Measurements from ENCODE around the gene SSU72. TPM values are rescaled to one million over a fixed set of nuclear protein-coding genes. Genes with fewer than 3 reads are reported as not detected.
A peak's percentile ranks its signal among the peaks of the same experiment; 100 is the strongest.

The SSU72 gene
- total and polyA plus RNA-seq, 7 experiments from 2014 or later: 121 to 267 (median 143) TPM

DNA sequence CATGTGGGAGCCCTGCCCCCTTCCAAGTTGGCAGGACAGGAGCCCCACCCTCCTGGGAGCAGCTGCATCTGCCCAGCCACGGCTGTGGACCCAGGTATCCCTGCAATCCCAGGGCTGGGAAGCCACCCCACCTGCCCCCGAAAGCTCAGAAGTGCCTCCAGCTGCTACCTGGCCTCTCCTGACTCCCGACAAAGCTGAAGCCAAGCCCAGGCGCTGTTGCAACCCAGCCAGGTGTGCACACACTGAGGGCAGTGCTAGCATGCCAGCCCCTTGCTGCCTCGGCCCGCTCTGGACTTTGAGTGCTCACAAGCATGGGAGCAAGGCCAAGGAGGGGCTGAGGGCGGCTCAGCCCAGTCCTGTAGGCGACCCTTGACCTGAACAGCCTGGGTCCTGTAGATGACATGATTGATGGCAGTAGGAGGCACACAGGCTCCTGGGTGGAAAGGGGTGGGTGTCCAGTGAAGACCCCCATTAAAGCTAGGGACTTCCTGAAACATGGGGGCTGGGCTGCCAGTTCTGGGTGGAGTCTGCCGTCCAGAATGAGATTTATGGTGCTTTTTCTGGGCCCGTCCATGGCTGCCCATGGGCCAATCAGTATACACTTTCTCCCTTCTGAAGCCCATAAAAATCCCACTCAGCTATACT is 2.8 kb upstream of the SSU72 start:
- peaks cover 11 to 26% (median 20%) of the 10 kb centered on the region in 7 donors for H3K4me1 Mint-ChIP-seq
- CTCF ChIA-PET: no interaction called here
- H3K27ac Mint-ChIP-seq: peak overlapping the region in 2 of 9 donors; percentile 57 to 100
- no peak overlapping the region for H3K4me3 Mint-ChIP-seq
- Histone ChIP-seq H3K9me3 (ENCODE audit: control insufficient read depth in 2 of 3, low read length in 3 of 3) (no peaks in the 10 kb centered on the region), H3K36me3 (ENCODE audit: control insufficient read depth in 2 of 3, insufficient read depth in 3 of 3, low read length in 3 of 3) (peaks cover 0 to 10% (median 0%) of the 10 kb centered on the region in 3 experiments), H3K27me3 (ENCODE audit: control insufficient read depth in 2 of 2, insufficient read depth in 2 of 2, low read length in 2 of 2) (no peaks in the 10 kb centered on the region), H3K4me1 (ENCODE audit: control insufficient read depth in 2 of 2, insufficient read depth in 2 of 2, low read length in 2 of 2) (peaks cover 11 to 13% of the 10 kb centered on the region in 2 donors), H3K27ac (ENCODE audit: low read depth, low read length) (no peak overlapping the region), H3K4me3 (ENCODE audit: low read length) (no peak overlapping the region)
- H3K36me3 Mint-ChIP-seq: peaks cover 0 to 4% (median 0%) of the 10 kb centered on the region in 5 donors
- POLR2A ChIA-PET: interaction anchor here (0.6 to 4.9 kb wide), 6 partner anchors 15 to 164 kb away, joined by 3 to 37 read pairs (median 4); partner anchors contain the start of gene MIB2
- intact Hi-C loops (cut with micrococcal nuclease): no loop called here
- ATAC-seq: no peak
- peaks cover 0 to 11% (median 6%) of the 10 kb centered on the region in 5 donors for H3K27me3 Mint-ChIP-seq
- no peak for DNase-seq
- H3K9me3 Mint-ChIP-seq: peaks cover 0 to 6% (median 0%) of the 10 kb centered on the region in 11 donors

DNA sequence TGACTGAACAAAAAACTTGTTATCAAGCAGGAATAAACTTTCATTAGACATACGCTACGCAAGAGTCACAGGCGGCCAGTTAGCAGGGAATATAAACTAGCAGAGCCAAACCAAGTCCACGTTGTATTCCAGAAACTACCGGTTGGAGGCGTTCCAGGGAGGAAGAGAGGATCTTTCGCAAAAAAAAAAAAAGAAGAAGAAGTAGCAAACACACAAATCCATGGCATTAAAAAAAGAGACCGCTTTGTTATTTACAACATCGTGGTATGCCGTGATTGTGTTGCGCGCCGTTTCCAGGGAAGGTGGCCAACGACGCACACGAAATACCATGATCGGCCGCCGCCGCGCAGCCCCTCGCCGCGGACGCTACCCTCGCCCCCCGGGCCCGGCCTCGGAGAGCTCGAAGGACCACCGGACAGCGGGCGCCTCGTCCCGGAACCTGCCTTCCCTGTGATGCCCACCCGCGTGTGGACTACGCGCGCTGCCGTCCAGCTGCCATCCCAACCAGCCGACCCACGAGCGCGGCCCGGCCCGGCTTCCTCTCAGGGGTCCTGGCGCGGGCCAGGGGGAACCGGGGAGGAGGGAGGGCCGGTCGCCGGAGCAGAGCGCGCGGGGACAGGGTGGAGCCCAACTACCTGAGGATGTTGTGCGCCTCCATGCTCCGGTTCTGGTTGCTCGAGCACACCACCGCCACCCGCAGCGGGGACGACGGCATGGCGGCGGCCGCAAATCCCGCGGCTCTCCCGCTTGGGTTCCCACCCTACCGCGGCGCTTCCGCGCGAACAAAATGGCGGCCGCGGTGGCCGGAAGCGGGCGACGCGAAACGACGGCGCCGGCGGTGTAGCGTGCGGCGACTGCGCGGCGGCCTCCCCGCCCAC is 581 bp downstream of the SSU72 start:
- Histone ChIP-seq H3K9me3 (ENCODE audit: control insufficient read depth in 2 of 3, low read length in 3 of 3) (no peaks in the 10 kb centered on the region), H3K4me3 (ENCODE audit: low read length) (peak overlapping the region; percentile 93), H3K4me1 (ENCODE audit: control insufficient read depth in 2 of 2, insufficient read depth in 2 of 2, low read length in 2 of 2) (peaks cover 24 to 31% of the 10 kb centered on the region in 2 donors), H3K27me3 (ENCODE audit: control insufficient read depth in 2 of 2, insufficient read depth in 2 of 2, low read length in 2 of 2) (no peaks in the 10 kb centered on the region), H3K36me3 (ENCODE audit: control insufficient read depth in 2 of 3, insufficient read depth in 3 of 3, low read length in 3 of 3) (peaks cover 0 to 17% (median 0%) of the 10 kb centered on the region in 3 experiments), H3K27ac (ENCODE audit: low read depth, low read length) (peak overlapping the region; percentile 98)
- Mint-ChIP-seq H3K27ac (peak overlapping the region; percentile 97 to 100 (median 99)), H3K4me3 (peak overlapping the region; percentile 86 to 99 (median 98)), H3K27me3 (peaks cover 0 to 2% (median 0%) of the 10 kb centered on the region in 5 donors), H3K36me3 (peaks cover 0 to 12% (median 5%) of the 10 kb centered on the region in 5 donors), H3K4me1 (peaks cover 25 to 50% (median 39%) of the 10 kb centered on the region in 7 donors), H3K9me3 (peaks cover 0 to 6% (median 0%) of the 10 kb centered on the region in 11 donors)
- peak; percentile 83 for ATAC-seq
- intact Hi-C loops (cut with micrococcal nuclease): loop anchor here (1.0 to 2.0 kb wide), 7 partner anchors 41 to 175 kb away; partner anchors contain the start of genes ATAD3A (in 2 of the 2), MIB2 (in 2 of the 2), CCNL2 (in 1 of the 2) and CDK11B (in 1 of the 2)
- peak in 3 of 9 donors; percentile 20 to 84 (median 75) for DNase-seq
- ChIA-PET POLR2A (interaction anchor here (1.0 to 3.8 kb wide), 4 partner anchors 34 to 70 kb away, joined by 3 to 42 read pairs (median 4); partner anchors contain the start of gene MIB2), CTCF (no interaction called here)

DNA sequence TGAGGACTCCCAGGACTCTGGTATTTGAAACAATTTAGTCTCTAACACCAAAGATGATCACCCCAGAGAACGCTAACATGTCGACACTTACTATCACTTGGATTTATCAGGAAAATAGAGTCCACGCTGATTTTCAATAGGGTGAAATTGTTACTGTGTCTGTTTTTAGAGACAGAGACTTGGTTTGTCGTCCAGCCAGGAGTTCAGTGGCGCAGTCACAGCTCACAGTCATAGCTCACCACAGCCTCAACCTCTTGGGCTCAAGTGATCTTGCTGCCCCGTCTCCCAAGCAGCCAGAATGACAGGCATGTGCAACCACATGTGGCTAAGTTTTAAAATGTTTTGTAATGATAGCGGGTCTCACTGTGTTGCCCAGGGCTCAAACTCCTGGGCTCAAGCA is 5.3 kb downstream of the SSU72 start:
- Histone ChIP-seq H3K9me3 (ENCODE audit: control insufficient read depth in 2 of 3, low read length in 3 of 3) (no peaks in the 10 kb centered on the region), H3K27me3 (ENCODE audit: control insufficient read depth in 2 of 2, insufficient read depth in 2 of 2, low read length in 2 of 2) (no peaks in the 10 kb centered on the region), H3K36me3 (ENCODE audit: control insufficient read depth in 2 of 3, insufficient read depth in 3 of 3, low read length in 3 of 3) (peaks cover 0 to 37% (median 5%) of the 10 kb centered on the region in 3 experiments), H3K27ac (ENCODE audit: low read depth, low read length) (peak overlapping the region; percentile 47), H3K4me3 (ENCODE audit: low read length) (no peak overlapping the region), H3K4me1 (ENCODE audit: control insufficient read depth in 2 of 2, insufficient read depth in 2 of 2, low read length in 2 of 2) (peaks cover 31 to 34% of the 10 kb centered on the region in 2 donors)
- Mint-ChIP-seq H3K9me3 (peaks cover 0 to 4% (median 0%) of the 10 kb centered on the region in 11 donors), H3K27ac (peak overlapping the region in 3 of 9 donors; percentile 17 to 76 (median 59)), H3K4me3 (peak overlapping the region in 8 of 10 donors; percentile 4 to 63 (median 35)), H3K27me3 (peaks cover 0 to 2% (median 0%) of the 10 kb centered on the region in 5 donors), H3K4me1 (peaks cover 25 to 71% (median 49%) of the 10 kb centered on the region in 7 donors), H3K36me3 (peaks cover 4 to 23% (median 20%) of the 10 kb centered on the region in 5 donors)
- ATAC-seq (no peak), DNase-seq (no peak)
- ChIA-PET CTCF (no interaction called here), POLR2A (no interaction called here)
- intact Hi-C loops (cut with micrococcal nuclease): no loop called here

DNA sequence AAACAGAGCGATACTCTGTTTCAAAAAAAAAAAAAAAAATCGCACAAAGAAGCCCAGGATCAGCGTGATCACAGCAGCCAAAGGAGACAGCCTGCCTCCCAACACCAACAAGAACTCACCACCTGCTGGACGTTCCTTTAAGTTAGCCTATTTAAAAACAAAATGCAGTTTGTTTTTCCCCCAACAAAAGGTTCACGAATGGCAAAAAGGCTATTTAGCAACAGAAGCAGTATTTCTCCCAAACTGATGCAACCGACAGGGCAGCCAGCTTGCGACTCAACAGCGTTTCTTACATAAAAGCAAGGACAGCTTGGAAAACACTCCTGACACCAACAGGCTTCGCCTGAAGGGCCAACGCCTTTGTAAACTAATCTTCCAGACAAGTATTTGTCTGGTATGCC is 6.8 kb downstream of the SSU72 start:
- Mint-ChIP-seq H3K27me3 (no peaks in the 10 kb centered on the region), H3K27ac (peak overlapping the region in 2 of 9 donors; percentile 41 to 75), H3K4me3 (peak overlapping the region in 1 of 10 donors; percentile 49), H3K4me1 (peaks cover 19 to 66% (median 48%) of the 10 kb centered on the region in 7 donors), H3K36me3 (peaks cover 4 to 32% (median 23%) of the 10 kb centered on the region in 5 donors), H3K9me3 (no peaks in the 10 kb centered on the region)
- peaks cover 2 to 46% (median 10%) of the 10 kb centered on the region in 3 experiments for H3K36me3 ChIP-seq (ENCODE audit: control insufficient read depth in 2 of 3, insufficient read depth in 3 of 3, low read length in 3 of 3)
- CTCF ChIA-PET: no interaction called here
- ATAC-seq: no peak
- POLR2A ChIA-PET: interaction anchor here (0.7 kb wide), 1 partner anchor 137 kb away, joined by 4 read pairs; no protein-coding TSS in a partner anchor
- no peaks in the 10 kb centered on the region for H3K27me3 ChIP-seq (ENCODE audit: control insufficient read depth in 2 of 2, insufficient read depth in 2 of 2, low read length in 2 of 2)
- H3K4me1 ChIP-seq (ENCODE audit: control insufficient read depth in 2 of 2, insufficient read depth in 2 of 2, low read length in 2 of 2): peaks cover 27 to 29% of the 10 kb centered on the region in 2 donors
- intact Hi-C loops (cut with micrococcal nuclease): no loop called here
- H3K9me3 ChIP-seq (ENCODE audit: control insufficient read depth in 2 of 3, low read length in 3 of 3): no peaks in the 10 kb centered on the region
- H3K27ac ChIP-seq (ENCODE audit: low read depth, low read length): no peak overlapping the region
- no peak for DNase-seq
- no peak overlapping the region for H3K4me3 ChIP-seq (ENCODE audit: low read length)

DNA sequence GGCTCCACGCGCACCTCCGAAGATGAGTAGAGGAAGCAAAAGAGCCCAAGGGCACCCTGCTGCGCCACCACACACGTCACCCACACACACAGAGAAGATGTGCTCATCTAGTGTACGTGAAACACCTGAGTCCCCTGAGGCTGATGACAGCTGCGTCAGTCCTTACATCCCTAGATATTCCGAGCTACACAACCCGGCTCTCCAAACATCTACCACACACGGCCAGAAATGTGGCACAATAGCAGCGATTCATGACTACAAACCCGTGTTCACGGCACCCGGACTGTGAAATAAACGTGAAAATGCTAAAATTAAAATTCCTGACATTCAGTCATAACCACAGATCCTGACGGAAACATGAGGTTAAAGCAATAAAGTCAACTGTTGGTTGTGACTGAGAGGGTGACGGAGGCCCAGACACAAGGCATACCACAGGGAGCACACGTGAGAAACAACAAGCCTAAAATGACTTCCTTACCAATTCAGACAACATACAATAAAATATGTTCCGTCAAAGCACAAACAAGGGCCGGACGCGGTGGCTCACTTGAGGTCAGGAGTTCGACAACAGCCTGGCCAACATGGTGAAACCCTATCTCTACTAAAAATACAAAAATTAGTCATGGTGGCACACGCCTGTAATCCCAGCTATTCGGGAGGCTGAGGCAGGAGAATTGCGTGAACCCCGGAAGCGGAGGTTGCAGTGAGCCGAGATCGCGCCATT is 7.3 kb downstream of the SSU72 start:
- Mint-ChIP-seq H3K27me3 (no peaks in the 10 kb centered on the region), H3K4me1 (peaks cover 19 to 62% (median 44%) of the 10 kb centered on the region in 7 donors), H3K9me3 (no peaks in the 10 kb centered on the region), H3K27ac (peak overlapping the region in 4 of 9 donors; percentile 21 to 75 (median 50)), H3K36me3 (peaks cover 4 to 32% (median 23%) of the 10 kb centered on the region in 5 donors), H3K4me3 (peak overlapping the region in 5 of 10 donors; percentile 6 to 50 (median 22))
- ChIA-PET CTCF (no interaction called here), POLR2A (interaction anchor here (0.7 kb wide), 1 partner anchor 136 kb away, joined by 4 read pairs; no protein-coding TSS in a partner anchor)
- H3K4me3 ChIP-seq (ENCODE audit: low read length): no peak overlapping the region
- intact Hi-C loops (cut with micrococcal nuclease): no loop called here
- no peaks in the 10 kb centered on the region for H3K27me3 ChIP-seq (ENCODE audit: control insufficient read depth in 2 of 2, insufficient read depth in 2 of 2, low read length in 2 of 2)
- H3K36me3 ChIP-seq (ENCODE audit: control insufficient read depth in 2 of 3, insufficient read depth in 3 of 3, low read length in 3 of 3): peaks cover 6 to 52% (median 10%) of the 10 kb centered on the region in 3 experiments
- no peak overlapping the region for H3K27ac ChIP-seq (ENCODE audit: low read depth, low read length)
- ATAC-seq (no peak), DNase-seq (no peak)
- H3K4me1 ChIP-seq (ENCODE audit: control insufficient read depth in 2 of 2, insufficient read depth in 2 of 2, low read length in 2 of 2): peaks cover 25% of the 10 kb centered on the region in 2 donors
- H3K9me3 ChIP-seq (ENCODE audit: control insufficient read depth in 2 of 3, low read length in 3 of 3): no peaks in the 10 kb centered on the region

Measured in naive thymus-derived CD4-positive, alpha-beta T cell (primary cell).